ENCODE data around the gene PCDHB14.
"Not testable (repeated sequence)": the region's sequence is repeated elsewhere in the genome, so short reads cannot be mapped to it uniquely, and the experiment has no call there.

DNA sequence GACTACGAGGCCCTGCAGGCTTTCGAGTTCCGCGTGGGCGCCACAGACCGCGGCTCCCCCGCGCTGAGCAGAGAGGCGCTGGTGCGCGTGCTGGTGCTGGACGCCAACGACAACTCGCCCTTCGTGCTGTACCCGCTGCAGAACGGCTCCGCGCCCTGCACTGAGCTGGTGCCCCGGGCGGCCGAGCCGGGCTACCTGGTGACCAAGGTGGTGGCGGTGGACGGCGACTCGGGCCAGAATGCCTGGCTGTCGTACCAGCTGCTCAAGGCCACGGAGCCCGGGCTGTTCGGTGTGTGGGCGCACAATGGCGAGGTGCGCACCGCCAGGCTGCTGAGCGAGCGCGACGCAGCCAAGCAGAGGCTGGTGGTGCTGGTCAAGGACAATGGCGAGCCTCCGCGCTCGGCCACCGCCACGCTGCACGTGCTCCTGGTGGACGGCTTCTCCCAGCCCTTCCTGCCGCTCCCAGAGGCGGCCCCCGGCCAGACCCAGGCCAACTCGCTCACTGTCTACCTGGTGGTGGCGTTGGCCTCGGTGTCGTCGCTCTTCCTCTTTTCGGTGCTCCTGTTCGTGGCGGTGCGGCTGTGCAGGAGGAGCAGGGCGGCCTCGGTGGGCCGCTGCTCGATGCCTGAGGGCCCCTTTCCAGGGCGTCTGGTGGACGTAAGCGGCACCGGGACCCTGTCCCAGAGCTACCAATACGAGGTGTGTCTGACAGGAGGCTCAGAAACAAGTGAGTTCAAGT lies 38.9 kb upstream of the PCDHB14 start:
- TF ChIP-seq, protein P1, sequence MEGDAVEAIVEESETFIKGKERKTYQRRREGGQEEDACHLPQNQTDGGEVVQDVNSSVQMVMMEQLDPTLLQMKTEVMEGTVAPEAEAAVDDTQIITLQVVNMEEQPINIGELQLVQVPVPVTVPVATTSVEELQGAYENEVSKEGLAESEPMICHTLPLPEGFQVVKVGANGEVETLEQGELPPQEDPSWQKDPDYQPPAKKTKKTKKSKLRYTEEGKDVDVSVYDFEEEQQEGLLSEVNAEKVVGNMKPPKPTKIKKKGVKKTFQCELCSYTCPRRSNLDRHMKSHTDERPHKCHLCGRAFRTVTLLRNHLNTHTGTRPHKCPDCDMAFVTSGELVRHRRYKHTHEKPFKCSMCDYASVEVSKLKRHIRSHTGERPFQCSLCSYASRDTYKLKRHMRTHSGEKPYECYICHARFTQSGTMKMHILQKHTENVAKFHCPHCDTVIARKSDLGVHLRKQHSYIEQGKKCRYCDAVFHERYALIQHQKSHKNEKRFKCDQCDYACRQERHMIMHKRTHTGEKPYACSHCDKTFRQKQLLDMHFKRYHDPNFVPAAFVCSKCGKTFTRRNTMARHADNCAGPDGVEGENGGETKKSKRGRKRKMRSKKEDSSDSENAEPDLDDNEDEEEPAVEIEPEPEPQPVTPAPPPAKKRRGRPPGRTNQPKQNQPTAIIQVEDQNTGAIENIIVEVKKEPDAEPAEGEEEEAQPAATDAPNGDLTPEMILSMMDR (IDR thresholded peaks at IDR 0.05), result not testable (repeated sequence)
- TF ChIP-seq POLR2A (IDR thresholded peaks at IDR 0.05), result not testable (repeated sequence)
